Nephron (organoid): ENCODE data around the gene RARRES2.
"Not testable (repeated sequence)": the region's sequence is repeated elsewhere in the genome, so short reads cannot be mapped to it uniquely, and the experiment has no call there.

Source experiments
- H3K27ac Mint-ChIP-seq, 3 experiments: 2 replicates each; pipeline ENCODE4 v1.8.0; 2020; ENCODE audit warnings: mixed read lengths in 3 of 3, mild to moderate bottlenecking in 2 of 3, moderate library complexity in 1 of 3
- H3K27me3 Mint-ChIP-seq: 2 replicates; pipeline ENCODE4 v1.8.0; 2021; ENCODE audit warnings: low read depth, mild to moderate bottlenecking, moderate library complexity, mixed read lengths
- H3K36me3 Mint-ChIP-seq: 2 replicates; pipeline ENCODE4 v1.8.0; 2020; ENCODE audit warnings: low read depth, mixed read lengths
- H3K4me1 Mint-ChIP-seq: 2 replicates; pipeline ENCODE4 v1.8.0; 2020; ENCODE audit warnings: mixed read lengths
- H3K4me3 Mint-ChIP-seq, 3 experiments: 2 replicates each; pipeline ENCODE4 v1.8.0; 2020; ENCODE audit warnings: mild to moderate bottlenecking in 3 of 3, mixed read lengths in 3 of 3, moderate library complexity in 2 of 3
- H3K9me3 Mint-ChIP-seq: 2 replicates; pipeline ENCODE4 v1.8.0; 2020; ENCODE audit warnings: mixed read lengths
- CTCF ChIP-seq, 3 experiments: fragments of 200-600 bp; sonication (generic); IDR thresholded peaks; one replicate each; pipeline ENCODE4 v1.5.0; 2021; ENCODE audit warnings: antibody characterized with exemption in 3 of 3; ENCODE audit not compliant: unreplicated experiment in 3 of 3

RARRES2 gene

GRCh38 chr7:150307129-150307528 is 34.3 kb downstream of the RARRES2 start:
- Mint-ChIP-seq H3K36me3 (no peaks in the 10 kb centered on the region), H3K9me3 (no peaks in the 10 kb centered on the region)

GRCh38 chr7:150306377-150306776 is 35.1 kb downstream of the RARRES2 start:
- H3K36me3 Mint-ChIP-seq, H3K27ac Mint-ChIP-seq, H3K9me3 Mint-ChIP-seq, H3K4me1 Mint-ChIP-seq, H3K4me3 Mint-ChIP-seq: not testable (repeated sequence)
- peaks cover 12% of the 10 kb centered on the region for H3K27me3 Mint-ChIP-seq

More at GRCh38 chr7:150307129-150307528, 34.3 kb downstream of the RARRES2 start:
- Mint-ChIP-seq H3K4me3 (no peak overlapping the region), H3K27me3 (peaks cover 12% of the 10 kb centered on the region), H3K27ac (no peak overlapping the region), H3K4me1 (peaks cover 4% of the 10 kb centered on the region)
- no peak for TF ChIP-seq CTCF (IDR thresholded peaks at IDR 0.05; ENCODE audit: unreplicated experiment in 3 of 3)

- H3K27me3 Mint-ChIP-seq, result peaks cover 14% of the 10 kb centered on the region
- not testable (repeated sequence) for H3K4me1 Mint-ChIP-seq, H3K27ac Mint-ChIP-seq, H3K36me3 Mint-ChIP-seq, H3K4me3 Mint-ChIP-seq, H3K9me3 Mint-ChIP-seq
These were observed 35.5 kb downstream of the RARRES2 start for GRCh38 chr7:150305903-150306284.

GRCh38 chr7:150305259-150305902 is 36.0 kb downstream of the RARRES2 start:
- H3K27ac Mint-ChIP-seq, H3K9me3 Mint-ChIP-seq: not testable (repeated sequence)

GRCh38 chr7:150304499-150305258 is 36.8 kb downstream of the RARRES2 start:
- not testable (repeated sequence) for H3K36me3 Mint-ChIP-seq, H3K27ac Mint-ChIP-seq, H3K9me3 Mint-ChIP-seq, H3K4me3 Mint-ChIP-seq, H3K4me1 Mint-ChIP-seq
- peaks cover 15% of the 10 kb centered on the region for H3K27me3 Mint-ChIP-seq

More at GRCh38 chr7:150305259-150305902, 36.0 kb downstream of the RARRES2 start:
- H3K27me3 Mint-ChIP-seq, result peaks cover 15% of the 10 kb centered on the region
- H3K36me3 Mint-ChIP-seq, H3K4me1 Mint-ChIP-seq, H3K4me3 Mint-ChIP-seq: not testable (repeated sequence)

GRCh38 chr7:150302908-150303310 is 38.5 kb downstream of the RARRES2 start:
- not testable (repeated sequence) for H3K27ac Mint-ChIP-seq, H3K9me3 Mint-ChIP-seq, H3K4me3 Mint-ChIP-seq, H3K36me3 Mint-ChIP-seq, H3K4me1 Mint-ChIP-seq
- peaks cover 15% of the 10 kb centered on the region for H3K27me3 Mint-ChIP-seq

- not testable (repeated sequence) for H3K27ac Mint-ChIP-seq, H3K4me1 Mint-ChIP-seq, H3K9me3 Mint-ChIP-seq, H3K4me3 Mint-ChIP-seq, H3K36me3 Mint-ChIP-seq, H3K27me3 Mint-ChIP-seq
These were observed 43.5 kb downstream of the RARRES2 start for GRCh38 chr7:150297978-150298377.

- H3K27ac Mint-ChIP-seq, H3K4me1 Mint-ChIP-seq, H3K36me3 Mint-ChIP-seq, H3K9me3 Mint-ChIP-seq, H3K4me3 Mint-ChIP-seq, H3K27me3 Mint-ChIP-seq: not testable (repeated sequence)
These were observed 44.6 kb downstream of the RARRES2 start for GRCh38 chr7:150296802-150297201.

GRCh38 chr7:150295614-150296013 is 45.8 kb downstream of the RARRES2 start:
- not testable (repeated sequence) for H3K4me1 Mint-ChIP-seq, H3K27me3 Mint-ChIP-seq, H3K9me3 Mint-ChIP-seq, H3K27ac Mint-ChIP-seq, H3K4me3 Mint-ChIP-seq, H3K36me3 Mint-ChIP-seq

- not testable (repeated sequence) for H3K36me3 Mint-ChIP-seq, H3K27me3 Mint-ChIP-seq, H3K4me3 Mint-ChIP-seq, H3K27ac Mint-ChIP-seq, H3K4me1 Mint-ChIP-seq, H3K9me3 Mint-ChIP-seq
These were observed 46.4 kb downstream of the RARRES2 start for GRCh38 chr7:150295027-150295426.

- H3K27me3 Mint-ChIP-seq, H3K36me3 Mint-ChIP-seq, H3K27ac Mint-ChIP-seq, H3K4me1 Mint-ChIP-seq, H3K9me3 Mint-ChIP-seq, H3K4me3 Mint-ChIP-seq: not testable (repeated sequence)
These were observed 51.1 kb downstream of the RARRES2 start for GRCh38 chr7:150290317-150290716.

- H3K9me3 Mint-ChIP-seq, H3K36me3 Mint-ChIP-seq, H3K27me3 Mint-ChIP-seq, H3K27ac Mint-ChIP-seq, H3K4me1 Mint-ChIP-seq, H3K4me3 Mint-ChIP-seq: not testable (repeated sequence)
These were observed 52.6 kb downstream of the RARRES2 start for GRCh38 chr7:150288816-150289215.
